GM19372 (cell line): Measurements from ENCODE around the gene NKAIN2.
"Not testable (repeated sequence)": the region's sequence is repeated elsewhere in the genome, so short reads cannot be mapped to it uniquely, and the experiment has no call there.

Experiments
- ATAC-seq: cut with Tn5 transposase; IDR thresholded peaks from one replicate; pipeline ENCODE4 v1.9.1; 2021; ENCODE audit warnings: mild to moderate bottlenecking, low read depth, moderate library complexity; ENCODE audit not compliant: unreplicated experiment

The NKAIN2 gene

GRCh38 chr6:124539096-124539495, 735.4 kb downstream of the NKAIN2 start:
- ATAC-seq = no peak

GRCh38 chr6:124541573-124541972, 737.9 kb downstream of the NKAIN2 start:
- no peak for ATAC-seq

DNA sequence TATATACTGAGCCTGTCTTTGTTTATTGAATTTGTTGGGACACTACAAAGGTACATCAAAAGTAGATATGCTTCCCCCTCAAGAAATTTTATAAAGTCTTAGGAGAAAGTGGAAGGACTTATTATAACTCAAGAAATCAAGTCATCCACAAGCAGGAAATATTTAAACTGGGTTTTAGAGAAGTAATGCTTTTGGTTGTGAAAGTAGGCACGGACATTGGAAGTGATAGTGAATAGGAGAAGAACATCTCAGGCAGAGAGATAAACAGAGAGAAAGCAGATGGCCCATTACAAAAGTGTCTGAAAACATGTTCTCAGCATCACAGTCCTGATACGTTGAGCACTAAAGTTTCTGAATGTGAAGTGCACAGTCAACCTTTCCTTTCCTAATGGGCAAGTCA, 742.9 kb downstream of the NKAIN2 start:
- no peak for ATAC-seq

- no peak for ATAC-seq
Observed at GRCh38 chr6:124551711-124552233, 748.1 kb downstream of the NKAIN2 start.

GRCh38 chr6:124557873-124558272, 754.2 kb downstream of the NKAIN2 start:
- ATAC-seq = no peak

DNA sequence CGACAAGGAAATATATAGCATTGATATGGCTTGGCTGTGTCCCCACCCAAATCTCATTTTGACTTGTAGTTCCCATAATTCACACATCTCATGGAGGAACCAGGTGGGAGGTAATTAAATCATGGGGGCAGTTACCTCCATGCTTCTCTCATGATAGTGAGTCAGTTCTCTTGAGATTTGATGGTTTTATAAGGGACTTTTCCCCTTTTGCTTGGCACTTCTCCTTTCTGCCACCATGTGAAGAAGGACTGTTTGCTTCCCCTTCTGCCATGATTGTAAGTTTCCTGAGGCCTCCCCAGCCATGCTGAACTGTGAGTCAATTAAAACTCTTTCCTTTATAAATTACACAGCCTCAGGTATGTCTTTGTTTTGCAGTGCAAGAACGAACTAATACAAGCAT, 756.4 kb downstream of the NKAIN2 start:
- not testable (repeated sequence) for ATAC-seq

- no peak for ATAC-seq
Observed at GRCh38 chr6:124560873-124561567, 757.4 kb downstream of the NKAIN2 start.

DNA sequence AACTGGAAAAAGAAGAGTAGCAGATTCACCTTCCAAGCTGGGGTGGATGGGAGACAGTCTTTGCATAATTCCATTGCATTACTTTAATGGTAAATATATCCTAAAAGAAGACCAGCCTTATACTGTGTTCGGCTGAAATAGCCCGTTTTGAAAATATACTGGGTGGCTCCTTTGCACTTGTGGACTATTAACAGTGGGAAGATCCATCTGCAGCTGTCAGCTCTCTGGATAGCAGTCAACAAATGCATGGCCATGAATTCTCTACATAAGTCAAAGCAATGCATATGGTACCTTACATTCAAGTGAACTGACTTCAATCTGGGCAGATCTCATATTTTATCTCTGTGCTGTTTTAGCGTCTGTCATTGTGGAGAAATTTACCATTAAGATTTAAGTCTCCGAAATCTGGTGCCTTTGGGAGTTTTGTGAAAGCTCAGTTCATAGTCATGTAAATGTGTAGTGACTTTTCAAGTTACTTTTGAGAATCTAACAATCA, 758.0 kb downstream of the NKAIN2 start:
- no peak for ATAC-seq

DNA sequence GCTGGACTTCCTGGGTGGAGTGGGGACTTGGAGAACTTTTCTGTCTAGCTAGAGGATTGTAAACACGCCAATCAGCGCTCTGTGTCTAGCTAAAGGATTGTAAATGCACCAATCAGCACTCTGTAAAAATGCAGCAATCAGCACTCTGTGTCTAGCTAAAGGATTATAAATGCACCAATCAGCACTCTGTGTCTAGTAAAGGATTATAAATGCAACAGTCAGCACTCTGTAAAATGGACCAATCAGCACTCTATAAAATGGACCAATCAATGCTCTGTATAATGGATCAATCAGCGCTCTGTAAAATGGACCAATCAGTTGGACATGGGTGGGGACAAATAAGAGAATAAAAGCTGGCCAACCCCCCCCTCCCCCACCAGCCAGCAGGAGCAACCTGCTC, 760.5 kb downstream of the NKAIN2 start:
- not testable (repeated sequence) for ATAC-seq

DNA sequence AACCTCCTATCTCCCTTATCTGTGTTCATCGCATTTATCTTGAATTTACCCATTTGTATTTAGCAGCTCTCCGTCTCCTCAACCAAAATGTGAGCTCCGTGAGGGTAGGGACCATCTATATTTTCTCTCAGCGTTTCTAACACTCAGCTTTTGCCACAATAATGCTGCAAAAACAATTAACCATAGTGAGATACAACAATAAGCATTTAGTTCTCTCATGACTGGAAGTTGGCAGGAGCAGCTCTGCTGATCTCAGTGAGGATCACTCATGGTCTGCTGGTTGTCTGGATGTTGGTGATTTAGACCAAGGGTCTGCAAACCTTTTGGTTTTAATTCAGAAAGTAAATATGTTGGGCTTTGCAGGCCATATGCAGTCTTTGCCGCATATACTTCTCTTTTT, 763.7 kb downstream of the NKAIN2 start:
- ATAC-seq = no peak

DNA sequence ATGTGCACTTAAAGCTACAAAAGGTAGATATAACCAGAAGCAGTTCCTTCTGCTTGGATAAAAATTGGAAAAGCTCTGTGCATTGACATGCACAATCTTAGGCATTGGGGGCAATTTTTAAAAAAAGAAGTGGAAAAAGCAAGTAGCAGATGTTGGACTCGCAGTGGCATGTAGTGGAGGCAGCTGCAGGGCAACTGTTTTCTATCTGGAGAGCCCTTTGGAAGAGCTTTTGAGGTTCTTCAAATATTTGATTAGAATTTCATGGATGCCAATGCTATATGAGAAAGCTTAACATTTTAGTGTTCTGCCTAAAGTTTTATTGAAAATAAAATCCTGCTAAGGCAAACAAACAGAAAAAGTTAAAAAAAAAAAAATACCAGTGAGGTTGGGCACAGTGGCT, 770.3 kb downstream of the NKAIN2 start:
- no peak for ATAC-seq

DNA sequence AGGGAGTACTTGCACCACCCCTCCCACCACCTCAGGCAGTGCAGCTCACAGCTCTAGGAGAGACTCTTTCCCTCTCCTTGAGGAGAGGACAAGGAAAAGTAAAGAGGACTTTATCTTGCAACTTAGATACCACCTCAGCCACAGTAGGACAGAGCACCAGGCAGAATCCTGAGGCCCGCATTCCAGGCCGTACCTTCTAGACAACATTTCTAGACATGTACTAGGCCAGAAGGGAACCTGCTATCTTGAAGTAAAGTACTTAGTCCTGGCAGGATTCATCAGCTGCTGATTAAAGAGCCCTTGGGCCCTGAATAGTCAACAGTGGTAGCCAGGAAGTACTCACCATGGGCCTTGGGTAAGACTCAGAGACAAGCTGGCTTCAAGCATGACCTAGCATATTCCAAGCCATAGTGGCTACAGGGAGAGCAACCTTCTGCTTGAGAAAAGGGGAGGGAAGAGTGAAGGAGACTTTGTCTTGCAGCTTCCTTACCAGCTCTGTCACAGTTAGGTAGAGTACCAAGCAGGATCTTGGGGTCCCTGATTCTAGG, 774.1 kb downstream of the NKAIN2 start:
- ATAC-seq = no peak

- ATAC-seq = no peak
Observed at GRCh38 chr6:124590001-124590400, 786.3 kb downstream of the NKAIN2 start.

- no peak for ATAC-seq
Observed at GRCh38 chr6:124599656-124600055, 796.0 kb downstream of the NKAIN2 start.

DNA sequence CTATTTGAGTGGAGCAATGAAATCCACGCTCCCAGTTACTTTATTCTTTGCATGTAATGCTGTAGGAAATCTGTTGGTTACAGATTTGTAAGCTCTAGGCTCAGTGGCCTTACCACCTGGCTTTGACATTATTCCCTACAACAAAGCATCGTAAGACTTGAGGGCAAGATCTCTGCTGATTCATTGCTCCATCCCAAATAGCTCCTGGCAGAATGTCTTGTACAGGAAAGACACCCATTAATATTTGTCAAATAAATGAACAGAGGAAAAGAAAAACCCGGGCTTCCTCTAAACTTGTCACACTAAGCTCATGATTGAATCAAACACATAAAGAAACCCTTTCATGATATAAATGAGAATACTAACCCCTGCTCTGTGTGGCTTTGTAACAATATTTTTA, 801.1 kb downstream of the NKAIN2 start:
- no peak for ATAC-seq

DNA sequence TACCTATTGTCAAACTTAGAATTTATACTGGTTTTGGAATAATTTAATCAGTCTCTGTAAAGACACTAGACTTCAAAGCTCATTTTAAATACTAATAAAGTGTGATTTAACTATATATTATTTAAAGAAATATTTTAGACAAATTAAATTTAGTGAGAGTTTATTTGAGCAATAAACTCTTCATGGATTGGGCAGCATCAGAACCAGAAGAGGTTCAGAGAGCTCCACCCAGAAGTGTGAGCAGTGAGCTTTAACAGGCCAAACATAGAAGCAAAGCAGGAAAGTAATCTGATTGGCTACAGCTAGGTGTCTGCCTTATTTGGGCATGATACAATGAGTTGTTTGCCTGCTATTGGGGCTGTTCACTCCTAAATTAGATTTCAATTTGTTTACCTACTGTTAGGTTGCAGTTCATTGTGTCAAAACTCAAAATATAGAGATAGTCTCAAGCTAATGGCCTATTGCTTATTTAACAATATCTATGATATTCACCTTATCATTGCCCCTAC, 803.5 kb downstream of the NKAIN2 start:
- no peak for ATAC-seq

DNA sequence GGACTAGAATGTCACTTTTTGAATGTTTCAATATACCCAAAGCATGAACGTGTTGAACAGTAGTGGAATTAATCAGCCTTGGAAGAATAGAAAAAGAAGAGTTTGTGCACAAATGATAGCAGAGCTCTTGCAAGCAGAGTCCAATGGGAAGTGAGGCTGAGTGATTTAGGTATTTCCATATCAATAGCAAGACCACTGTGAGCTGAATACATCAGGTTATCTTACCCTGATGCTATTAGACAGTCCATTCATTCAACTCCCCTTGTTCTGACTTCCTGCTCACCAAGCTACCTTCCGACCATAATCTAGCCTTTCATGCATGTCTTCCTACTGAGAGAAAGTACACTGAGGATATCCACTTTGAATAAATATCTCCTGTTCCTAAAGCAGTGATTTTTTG, 809.4 kb downstream of the NKAIN2 start:
- no peak for ATAC-seq

DNA sequence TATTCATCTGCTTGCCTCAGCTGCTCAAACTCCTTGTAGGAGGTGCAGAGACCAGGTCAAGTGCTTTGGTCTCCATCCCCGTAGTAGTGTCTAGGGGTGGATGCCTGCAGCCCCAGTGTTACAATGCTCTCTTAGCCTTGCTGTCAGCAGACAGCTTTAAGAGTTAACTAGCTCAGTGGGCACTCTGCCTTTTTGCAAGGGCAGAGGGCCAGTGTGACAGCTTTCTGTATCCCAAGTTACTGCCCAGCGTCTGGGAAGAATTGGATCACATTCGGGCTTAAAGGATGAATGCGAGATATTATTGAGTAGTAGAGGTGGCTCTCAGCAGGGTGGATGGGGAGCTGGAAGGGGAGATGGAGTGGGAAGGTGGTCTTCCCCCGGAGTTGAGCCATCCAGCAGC, 818.7 kb downstream of the NKAIN2 start:
- ATAC-seq = no peak

DNA sequence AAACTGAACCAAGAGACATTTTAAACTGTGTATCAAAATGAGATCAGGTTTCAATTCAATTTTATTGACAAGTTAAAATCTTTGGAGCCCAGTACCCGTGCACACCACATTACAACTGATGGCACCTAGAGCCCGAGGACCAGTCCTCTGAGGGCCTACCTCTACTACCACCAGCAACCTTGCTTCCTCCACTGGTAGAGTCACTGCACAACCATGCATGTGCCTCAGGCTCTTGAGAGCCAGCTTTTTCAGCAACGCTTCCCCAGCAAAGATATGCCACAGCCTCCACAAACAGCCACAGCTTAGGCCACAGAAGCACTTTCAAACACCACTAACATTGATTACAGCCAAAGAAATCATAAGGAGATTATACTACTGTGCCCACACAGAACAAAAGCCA, 830.0 kb downstream of the NKAIN2 start:
- ATAC-seq = no peak

GRCh38 chr6:124640432-124640831, 836.8 kb downstream of the NKAIN2 start:
- no peak for ATAC-seq

GRCh38 chr6:124655866-124656265, 852.2 kb downstream of the NKAIN2 start:
- no peak for ATAC-seq

- ATAC-seq = no peak
Observed at GRCh38 chr6:124658053-124658452, 854.4 kb downstream of the NKAIN2 start.
